A549 (cell line): ENCODE measurements around the gene ARMC7.

Source experiments
- CTCF ChIP-seq: fragments of >200 bp; sonication (Bioruptor Twin); formaldehyde crosslinking; IDR thresholded peaks from 3 replicates; pipeline ENCODE4 v1.5.1; 2016
- MYC ChIP-seq: IDR thresholded peaks from 2 replicates; pipeline ENCODE4 v1.6.1; 2012; ENCODE audit warnings: mild to moderate bottlenecking, inconsistent platforms, low read length, improper control_type of control experiment, borderline replicate concordance
- POLR2A ChIP-seq: IDR thresholded peaks from 2 replicates; pipeline ENCODE4 v1.6.1; 2012; ENCODE audit warnings: mild to moderate bottlenecking, low read length

DNA sequence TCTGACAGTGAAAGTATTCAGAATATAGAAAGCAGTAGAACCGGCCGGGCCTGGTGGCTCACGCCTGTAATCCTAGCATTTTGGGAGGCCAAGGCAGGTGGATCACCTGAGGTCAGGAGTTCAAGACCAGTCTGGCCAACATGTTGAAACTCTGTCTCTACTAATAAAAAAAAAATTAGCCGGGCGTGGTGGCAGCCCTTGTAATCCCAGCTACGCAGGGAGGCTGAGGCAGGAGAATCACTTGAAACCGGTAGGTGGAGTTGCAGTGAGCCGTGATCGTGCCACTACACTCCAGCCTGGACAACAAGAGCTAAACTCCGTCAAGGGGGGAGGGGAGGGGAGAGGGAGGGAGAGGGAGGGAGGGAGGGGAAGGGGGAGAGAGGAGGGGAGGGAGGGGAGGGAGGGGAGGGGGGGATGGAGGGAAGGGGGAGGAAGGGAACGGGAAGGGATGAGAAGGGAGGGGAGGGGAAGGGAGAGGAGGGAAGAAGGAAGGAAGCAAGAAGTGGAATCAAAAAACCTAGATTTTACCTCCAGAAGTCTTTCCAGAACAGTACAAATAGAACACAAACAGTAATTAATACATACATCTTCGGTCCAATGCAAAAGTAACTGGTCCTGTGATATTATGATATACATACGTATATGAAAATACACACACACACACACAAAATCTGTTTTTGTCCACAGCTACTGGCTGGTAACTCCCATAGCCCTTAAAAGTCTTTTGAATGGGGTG is 32.6 kb downstream of the ARMC7 start:
- TF ChIP-seq CTCF (no peak), POLR2A (no peak), MYC (no peak)
